Astrocyte (in vitro differentiated cells and primary cell): Measurements from ENCODE around the gene ALAD. TPM values are rescaled to one million over a fixed set of nuclear protein-coding genes. Genes with fewer than 3 reads are reported as not detected.
A peak's percentile ranks its signal among the peaks of the same experiment; 100 is the strongest.

Experiments
- DNase-seq: peaks from one replicate; pipeline ENCODE4 v3.0.0-alpha.2; 2010; ENCODE audit warnings: low read depth
- FAIRE-seq: peaks from 2 replicates; lab custom pipeline; 2011; peaks lifted over from hg19 to GRCh38; lab: Jason Lieb, UNC
- H2AFZ ChIP-seq: 2 replicates; pipeline ENCODE4 v1.6.0; 2012; ENCODE audit warnings: low read depth, low read length, inconsistent platforms
- H3K27ac ChIP-seq: 2 replicates; pipeline ENCODE4 v1.5.1; 2011; ENCODE audit warnings: low read depth, low read length, inconsistent platforms
- H3K27me3 ChIP-seq: 2 replicates; pipeline ENCODE4 v1.6.0; 2011; ENCODE audit warnings: low read length, inconsistent platforms; ENCODE audit not compliant: insufficient read depth
- H3K36me3 ChIP-seq: 2 replicates; pipeline ENCODE4 v1.5.1; 2011; ENCODE audit warnings: low read length, inconsistent platforms; ENCODE audit not compliant: insufficient read depth
- H3K4me1 ChIP-seq: 2 replicates; pipeline ENCODE4 v1.5.1; 2011; ENCODE audit warnings: low read length, inconsistent platforms; ENCODE audit not compliant: insufficient read depth
- H3K4me2 ChIP-seq: 2 replicates; pipeline ENCODE4 v1.6.0; 2012; ENCODE audit warnings: low read length, inconsistent platforms
- H3K4me3 ChIP-seq: 2 replicates; pipeline ENCODE4 v1.5.1; 2011; ENCODE audit warnings: low read depth, mild to moderate bottlenecking, low read length, inconsistent platforms; ENCODE audit not compliant: insufficient read depth
- H3K79me2 ChIP-seq: 2 replicates; pipeline ENCODE4 v1.6.0; 2012; ENCODE audit warnings: mild to moderate bottlenecking, low read length, inconsistent platforms; ENCODE audit not compliant: insufficient read depth
- H3K9ac ChIP-seq: 2 replicates; pipeline ENCODE4 v1.6.0; 2012; ENCODE audit warnings: mild to moderate bottlenecking, low read length, inconsistent platforms
- H3K9me3 ChIP-seq: 2 replicates; pipeline ENCODE4 v1.5.1; 2012; ENCODE audit warnings: low read depth, mild to moderate bottlenecking, low read length, inconsistent platforms; ENCODE audit not compliant: insufficient read depth
- H4K20me1 ChIP-seq: 2 replicates; pipeline ENCODE4 v1.6.0; 2012; ENCODE audit warnings: low read length, inconsistent platforms; ENCODE audit not compliant: insufficient read depth
- H3K27ac Mint-ChIP-seq: one replicate; pipeline ENCODE4 v1.8.0; 2021; ENCODE audit warnings: mild to moderate bottlenecking, mixed read lengths; ENCODE audit not compliant: unreplicated experiment
- H3K27me3 Mint-ChIP-seq: one replicate; pipeline ENCODE4 v1.8.0; 2021; ENCODE audit warnings: low read depth, mixed read lengths; ENCODE audit not compliant: unreplicated experiment
- H3K36me3 Mint-ChIP-seq: one replicate; pipeline ENCODE4 v1.8.0; 2021; ENCODE audit warnings: low read depth, mixed read lengths; ENCODE audit not compliant: unreplicated experiment
- H3K4me1 Mint-ChIP-seq: one replicate; pipeline ENCODE4 v1.8.0; 2021; ENCODE audit warnings: low read depth, mixed read lengths; ENCODE audit not compliant: unreplicated experiment
- H3K4me3 Mint-ChIP-seq: one replicate; pipeline ENCODE4 v1.8.0; 2021; ENCODE audit warnings: mild to moderate bottlenecking, moderate library complexity, mixed read lengths; ENCODE audit not compliant: unreplicated experiment
- H3K9me3 Mint-ChIP-seq: one replicate; pipeline ENCODE4 v1.8.0; 2021; ENCODE audit warnings: mild to moderate bottlenecking, mixed read lengths; ENCODE audit not compliant: unreplicated experiment
- EZH2 ChIP-seq: IDR thresholded peaks from 2 replicates; pipeline ENCODE4 v1.6.1; 2012; ENCODE audit warnings: mild to moderate bottlenecking, low read length, inconsistent platforms; ENCODE audit not compliant: insufficient read depth
- total RNA-seq: library from RNA; stranded (reverse); gene quantifications from 2 replicates; pipeline ENCODE4 v1.2.1, GENCODE V29; 2021
- TF ChIP-seq, protein P1 (sequence below): IDR thresholded peaks from 2 replicates; pipeline ENCODE4 v1.5.1; 2011; ENCODE audit warnings: low read depth, mild to moderate bottlenecking, inconsistent platforms, low read length, moderate library complexity; ENCODE audit not compliant: insufficient read depth

Gene ALAD
- total RNA-seq, 1 donor from 2014 or later: 20.7 TPM

DNA sequence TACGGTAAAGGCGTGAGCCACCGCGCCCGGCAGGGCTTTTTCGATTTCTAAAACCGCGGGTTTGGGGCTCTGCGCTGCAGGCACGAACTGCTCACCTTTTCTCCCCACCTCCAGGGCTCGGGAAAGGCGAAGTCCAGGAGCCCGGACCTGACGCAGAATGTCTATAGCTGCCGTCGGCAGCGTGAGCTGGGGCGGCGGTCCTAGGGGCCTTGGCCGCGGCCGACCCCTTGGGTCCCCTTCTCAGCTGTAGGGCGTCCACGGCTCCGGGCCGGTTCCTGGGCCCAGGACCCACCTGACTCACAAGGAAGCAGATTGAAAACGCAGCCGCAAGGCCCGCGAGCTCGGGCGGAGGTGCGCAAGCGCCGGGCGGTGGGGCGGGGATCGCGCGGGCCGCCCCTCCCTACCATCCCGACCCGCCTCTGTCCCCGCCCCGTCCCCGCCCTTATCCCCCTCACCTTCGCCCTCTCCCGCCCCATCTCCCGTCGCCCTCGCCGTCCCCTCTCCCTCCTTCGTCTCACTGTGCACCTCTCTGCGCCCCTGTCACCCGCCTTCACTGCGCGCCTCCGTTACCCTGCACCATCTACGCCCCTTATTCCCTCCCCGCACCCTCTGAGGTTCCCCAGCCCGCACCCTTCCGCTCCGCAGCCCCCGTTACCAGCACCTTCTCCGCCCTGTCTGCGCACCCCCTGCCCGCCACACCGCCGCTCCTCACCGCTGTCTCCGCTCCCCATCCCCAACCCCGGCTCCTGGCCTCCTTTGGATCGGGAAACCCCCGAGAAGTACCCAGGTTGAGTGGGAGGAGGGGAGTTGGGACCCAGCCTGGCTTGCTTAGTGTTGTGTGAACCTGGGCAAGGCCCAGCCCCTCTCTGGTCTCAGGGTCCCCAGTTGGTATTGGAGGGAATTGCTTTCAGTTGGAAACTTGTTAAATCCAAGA lies 24.2 kb downstream of the ALAD start, which contains the start of gene HDHD3:
TSS of gene HDHD3 (minus strand) at position 353 of the 934 bp plus-strand sequence. CDS start 2,632 bp downstream, outside the sequence.
- Histone ChIP-seq H3K79me2 (no peaks in the 10 kb centered on the region), H3K9me3 (no peaks in the 10 kb centered on the region), H3K9ac (peak within 1 kb of the TSS; percentile 88), H3K4me3 (peak within 1 kb of the TSS; percentile 86), H3K4me2 (peak within 1 kb of the TSS; percentile 97), H4K20me1 (peaks cover 11% of the 10 kb centered on the region), H3K4me1 (peaks cover 6% of the 10 kb centered on the region), H2AFZ (peak within 1 kb of the TSS; percentile 99), H3K27ac (peak within 1 kb of the TSS; percentile 19), H3K27me3 (no peaks in the 10 kb centered on the region), H3K36me3 (no peaks in the 10 kb centered on the region)
- DNase-seq (peak; percentile 50), FAIRE-seq (no peak)
- Mint-ChIP-seq H3K9me3 (no peaks in the 10 kb centered on the region), H3K4me3 (peak within 1 kb of the TSS; percentile 85), H3K27me3 (no peaks in the 10 kb centered on the region), H3K4me1 (peaks cover 9% of the 10 kb centered on the region), H3K27ac (peak within 1 kb of the TSS; percentile 34), H3K36me3 (no peaks in the 10 kb centered on the region)
- TF ChIP-seq EZH2: no peak
- TF ChIP-seq, protein P1, sequence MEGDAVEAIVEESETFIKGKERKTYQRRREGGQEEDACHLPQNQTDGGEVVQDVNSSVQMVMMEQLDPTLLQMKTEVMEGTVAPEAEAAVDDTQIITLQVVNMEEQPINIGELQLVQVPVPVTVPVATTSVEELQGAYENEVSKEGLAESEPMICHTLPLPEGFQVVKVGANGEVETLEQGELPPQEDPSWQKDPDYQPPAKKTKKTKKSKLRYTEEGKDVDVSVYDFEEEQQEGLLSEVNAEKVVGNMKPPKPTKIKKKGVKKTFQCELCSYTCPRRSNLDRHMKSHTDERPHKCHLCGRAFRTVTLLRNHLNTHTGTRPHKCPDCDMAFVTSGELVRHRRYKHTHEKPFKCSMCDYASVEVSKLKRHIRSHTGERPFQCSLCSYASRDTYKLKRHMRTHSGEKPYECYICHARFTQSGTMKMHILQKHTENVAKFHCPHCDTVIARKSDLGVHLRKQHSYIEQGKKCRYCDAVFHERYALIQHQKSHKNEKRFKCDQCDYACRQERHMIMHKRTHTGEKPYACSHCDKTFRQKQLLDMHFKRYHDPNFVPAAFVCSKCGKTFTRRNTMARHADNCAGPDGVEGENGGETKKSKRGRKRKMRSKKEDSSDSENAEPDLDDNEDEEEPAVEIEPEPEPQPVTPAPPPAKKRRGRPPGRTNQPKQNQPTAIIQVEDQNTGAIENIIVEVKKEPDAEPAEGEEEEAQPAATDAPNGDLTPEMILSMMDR: no peak

DNA sequence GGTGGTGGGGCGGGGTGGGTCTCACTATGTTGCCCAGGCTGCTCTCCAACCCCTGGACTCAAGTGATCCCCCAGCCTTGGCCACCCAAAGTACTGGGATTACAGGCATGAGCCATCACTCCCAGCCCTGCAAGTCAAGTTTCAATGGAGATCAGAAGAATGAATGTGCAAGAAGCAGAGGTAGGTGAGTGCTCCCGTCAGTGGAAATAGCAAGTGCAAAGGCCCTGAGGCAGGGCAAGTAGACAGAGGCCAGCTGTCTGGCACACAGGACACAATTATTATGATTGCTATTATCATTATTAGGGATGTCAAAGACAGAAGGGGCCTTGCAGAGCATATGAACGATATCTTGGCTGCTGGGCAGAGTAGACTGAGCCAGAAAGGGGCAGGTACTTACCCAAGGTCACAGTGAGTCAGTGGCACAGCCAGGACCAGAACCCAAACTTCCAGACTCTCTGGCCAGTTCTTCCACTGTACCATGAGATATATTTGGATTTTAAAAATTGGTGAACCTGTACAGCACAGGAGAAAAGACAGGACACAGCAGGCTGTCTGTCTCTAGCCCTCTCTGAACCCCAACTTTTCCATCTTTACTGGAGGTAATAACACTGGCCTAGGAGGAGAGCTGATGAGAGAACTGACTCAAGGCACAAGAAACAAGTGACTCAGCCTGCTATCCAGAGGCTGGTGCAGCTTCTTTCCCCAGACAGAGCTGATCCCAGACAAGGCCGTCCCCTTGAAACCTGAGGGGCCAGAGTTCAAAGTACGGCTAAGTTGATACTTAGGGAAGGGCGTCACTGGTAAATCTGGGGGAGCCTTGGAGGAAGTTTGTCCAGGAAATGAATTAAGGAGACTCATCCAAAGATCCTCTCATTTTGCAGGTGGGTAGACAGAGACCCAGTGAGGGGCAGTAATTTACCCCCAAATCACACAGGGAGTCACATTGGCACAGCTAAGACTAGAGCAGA lies 25.7 kb downstream of the ALAD start:
- no peaks in the 10 kb centered on the region for H3K27me3 ChIP-seq
- H3K4me3 ChIP-seq: no peak overlapping the region
- H3K27me3 Mint-ChIP-seq: no peaks in the 10 kb centered on the region
- no peaks in the 10 kb centered on the region for H3K9me3 Mint-ChIP-seq
- FAIRE-seq: no peak
- H3K27ac ChIP-seq: no peak overlapping the region
- H4K20me1 ChIP-seq: peaks cover 11% of the 10 kb centered on the region
- DNase-seq: no peak
- no peaks in the 10 kb centered on the region for H3K79me2 ChIP-seq
- H3K27ac Mint-ChIP-seq: peak overlapping the region; percentile 34
- peaks cover 6% of the 10 kb centered on the region for H3K4me1 Mint-ChIP-seq
- TF ChIP-seq EZH2: no peak
- TF ChIP-seq, protein P1: no peak
- no peaks in the 10 kb centered on the region for H3K36me3 ChIP-seq
- H3K4me2 ChIP-seq: peak overlapping the region; percentile 97
- no peak overlapping the region for H3K9ac ChIP-seq
- H2AFZ ChIP-seq: no peak overlapping the region
- H3K4me1 ChIP-seq: peaks cover 6% of the 10 kb centered on the region
- no peaks in the 10 kb centered on the region for H3K9me3 ChIP-seq
- no peaks in the 10 kb centered on the region for H3K36me3 Mint-ChIP-seq
- H3K4me3 Mint-ChIP-seq: peak overlapping the region; percentile 85
